AG09309 (cell line): ENCODE measurements around the gene CCDC160.

ENCODE experiments used
- DNase-seq: peaks from one replicate; pipeline ENCODE4 v3.0.0-alpha.2; 2010; ENCODE audit warnings: low read depth
- H3K4me3 ChIP-seq: 2 replicates; pipeline ENCODE4 v1.5.1; 2011; ENCODE audit warnings: mild to moderate bottlenecking, low read depth, low read length, moderate library complexity; ENCODE audit not compliant: control insufficient read depth
- TF ChIP-seq, protein P1 (sequence below): IDR thresholded peaks from 2 replicates; pipeline ENCODE4 v1.5.1; 2011; ENCODE audit warnings: mild to moderate bottlenecking, low read depth, low read length, inconsistent platforms; ENCODE audit not compliant: insufficient read depth, control insufficient read depth; ENCODE audit errors: missing control alignments

CCDC160 gene

DNA sequence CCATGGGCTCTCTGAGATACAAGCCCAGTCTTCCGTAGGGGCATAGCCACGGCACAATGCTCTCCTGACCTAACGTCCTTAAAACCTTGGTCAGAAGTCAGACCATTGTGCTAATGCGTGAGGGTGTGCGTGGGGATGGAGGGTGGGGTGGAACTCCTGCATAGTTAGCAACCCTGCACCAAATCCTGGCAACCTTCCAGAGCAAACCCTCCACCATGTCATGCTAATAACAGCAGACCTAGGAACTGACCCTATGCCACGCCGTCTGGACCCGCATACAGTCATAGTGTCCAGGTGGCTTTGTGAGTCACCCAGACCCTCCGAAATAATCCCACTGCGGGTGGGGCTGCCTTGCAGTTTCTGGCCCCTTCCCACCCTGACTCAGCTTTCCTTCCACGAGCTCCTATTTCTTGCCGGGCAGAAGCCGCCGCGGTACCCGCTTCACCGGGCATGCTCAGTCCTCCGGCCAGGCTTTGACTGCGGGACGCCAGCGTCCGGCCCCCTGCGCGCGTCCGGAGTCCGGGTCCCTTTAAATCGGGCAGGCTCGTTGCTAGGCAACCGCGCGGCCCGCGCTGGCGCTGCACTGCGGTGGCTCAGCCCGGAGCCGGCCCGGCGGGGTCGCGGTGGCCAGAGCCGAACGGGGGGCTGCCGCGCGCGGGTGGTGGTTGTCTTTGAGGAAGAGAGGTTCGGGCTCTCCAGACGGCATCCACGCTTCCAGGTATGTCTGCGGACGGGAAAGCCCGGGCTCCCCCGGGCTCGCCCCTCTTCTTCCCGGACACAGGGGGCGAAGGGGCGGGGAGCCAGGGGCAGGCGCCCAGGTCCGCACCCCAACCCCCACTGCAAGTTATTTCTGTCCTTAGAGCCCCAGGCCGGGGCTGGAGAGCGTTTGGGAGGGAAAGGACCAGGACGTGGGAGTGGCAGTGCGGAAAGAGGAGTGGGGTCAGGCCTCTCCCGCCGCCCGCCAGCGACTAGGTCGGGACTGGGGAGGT, at the start of gene CCDC160:
TSS of gene CCDC160 (plus strand) at position 557 of the 989 bp plus-strand sequence. CDS start 7,619 bp downstream, outside the sequence.
- no peak for DNase-seq
- peak within 1 kb of the TSS; percentile 23 for H3K4me3 ChIP-seq
- TF ChIP-seq, protein P1, sequence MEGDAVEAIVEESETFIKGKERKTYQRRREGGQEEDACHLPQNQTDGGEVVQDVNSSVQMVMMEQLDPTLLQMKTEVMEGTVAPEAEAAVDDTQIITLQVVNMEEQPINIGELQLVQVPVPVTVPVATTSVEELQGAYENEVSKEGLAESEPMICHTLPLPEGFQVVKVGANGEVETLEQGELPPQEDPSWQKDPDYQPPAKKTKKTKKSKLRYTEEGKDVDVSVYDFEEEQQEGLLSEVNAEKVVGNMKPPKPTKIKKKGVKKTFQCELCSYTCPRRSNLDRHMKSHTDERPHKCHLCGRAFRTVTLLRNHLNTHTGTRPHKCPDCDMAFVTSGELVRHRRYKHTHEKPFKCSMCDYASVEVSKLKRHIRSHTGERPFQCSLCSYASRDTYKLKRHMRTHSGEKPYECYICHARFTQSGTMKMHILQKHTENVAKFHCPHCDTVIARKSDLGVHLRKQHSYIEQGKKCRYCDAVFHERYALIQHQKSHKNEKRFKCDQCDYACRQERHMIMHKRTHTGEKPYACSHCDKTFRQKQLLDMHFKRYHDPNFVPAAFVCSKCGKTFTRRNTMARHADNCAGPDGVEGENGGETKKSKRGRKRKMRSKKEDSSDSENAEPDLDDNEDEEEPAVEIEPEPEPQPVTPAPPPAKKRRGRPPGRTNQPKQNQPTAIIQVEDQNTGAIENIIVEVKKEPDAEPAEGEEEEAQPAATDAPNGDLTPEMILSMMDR, result no peak

DNA sequence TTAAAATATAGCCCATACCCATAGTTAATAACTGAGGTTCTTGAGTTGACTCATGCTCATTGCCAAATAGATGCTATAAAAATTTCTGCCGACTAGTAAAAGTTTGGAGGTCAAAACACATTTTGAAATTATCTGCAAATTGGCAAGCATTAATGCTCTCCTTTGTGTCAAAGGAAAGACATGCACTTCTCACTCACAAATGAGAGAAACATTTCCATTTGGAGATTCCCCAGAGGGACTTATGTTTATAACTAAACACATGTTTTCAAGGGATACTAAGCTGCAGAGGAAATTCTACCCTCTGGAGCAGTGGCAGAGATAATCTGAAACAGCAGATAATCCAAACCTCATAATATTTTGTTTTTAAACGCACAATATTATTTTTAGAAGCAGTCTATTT, 45.7 kb upstream of the CCDC160 start:
- TF ChIP-seq, protein P1, result no peak
- DNase-seq, result no peak
- H3K4me3 ChIP-seq, result no peak overlapping the region

DNA sequence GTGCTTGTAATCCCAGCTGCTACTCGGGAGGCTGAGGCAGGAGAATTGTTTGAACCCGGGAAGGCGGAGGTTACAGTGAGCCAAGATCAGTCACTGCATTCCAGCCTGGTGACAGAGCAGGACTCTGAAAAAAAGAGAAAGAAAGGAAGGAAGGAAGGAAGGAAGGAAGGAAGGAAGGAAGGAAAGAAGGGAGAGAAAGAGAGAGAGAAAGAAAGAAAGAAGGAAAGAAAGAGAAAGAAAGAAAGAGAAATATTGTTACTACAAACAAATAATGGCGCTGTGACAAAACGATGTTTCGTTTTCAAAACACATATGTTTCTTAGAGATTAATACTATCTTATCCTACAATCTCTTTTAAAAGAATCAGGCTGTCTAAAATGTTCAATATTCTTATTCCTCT, 42.1 kb upstream of the CCDC160 start:
- TF ChIP-seq, protein P1, result no peak
- no peak overlapping the region for H3K4me3 ChIP-seq
- DNase-seq, result no peak

DNA sequence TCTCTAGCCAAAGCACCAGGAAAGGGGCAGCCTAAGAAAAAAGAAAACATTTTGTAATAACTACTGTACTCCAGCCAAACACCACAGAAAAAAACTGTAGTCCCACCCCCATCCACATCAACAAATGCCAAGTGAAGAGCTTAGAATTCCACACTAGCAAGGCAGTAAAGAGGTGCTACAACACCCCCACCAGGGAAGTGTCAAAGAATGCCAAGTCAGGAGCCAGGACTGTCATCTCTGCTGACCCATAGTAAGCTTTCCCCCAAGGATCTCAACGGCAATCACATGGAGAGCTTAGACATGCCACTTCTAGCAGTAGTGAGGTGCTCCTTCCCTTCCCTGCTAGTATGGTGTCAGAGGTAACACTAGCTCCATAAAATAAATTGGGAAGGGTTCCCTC, 34.4 kb upstream of the CCDC160 start:
- DNase-seq, result no peak
- H3K4me3 ChIP-seq, result no peak overlapping the region
- TF ChIP-seq, protein P1, result no peak

DNA sequence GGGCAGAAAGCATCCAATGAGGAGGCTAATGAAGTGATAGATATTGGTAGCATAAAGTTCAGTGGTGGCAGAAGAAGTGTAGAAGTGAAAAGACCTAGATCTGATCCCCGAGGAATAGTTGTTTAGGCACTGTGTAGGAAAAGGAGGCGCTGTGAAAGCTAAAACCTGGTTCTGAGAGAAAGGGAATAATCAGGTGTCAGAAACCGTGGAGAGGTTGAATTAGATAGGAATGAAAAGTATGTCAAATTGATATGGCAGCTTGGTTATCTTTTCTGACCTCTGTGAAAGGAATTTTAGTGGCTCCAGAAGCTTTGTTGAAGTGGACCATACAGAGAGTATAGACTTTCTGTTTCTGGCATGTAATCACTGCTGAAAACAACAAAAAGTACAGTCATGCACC, 30.8 kb upstream of the CCDC160 start:
- TF ChIP-seq, protein P1, result no peak

DNA sequence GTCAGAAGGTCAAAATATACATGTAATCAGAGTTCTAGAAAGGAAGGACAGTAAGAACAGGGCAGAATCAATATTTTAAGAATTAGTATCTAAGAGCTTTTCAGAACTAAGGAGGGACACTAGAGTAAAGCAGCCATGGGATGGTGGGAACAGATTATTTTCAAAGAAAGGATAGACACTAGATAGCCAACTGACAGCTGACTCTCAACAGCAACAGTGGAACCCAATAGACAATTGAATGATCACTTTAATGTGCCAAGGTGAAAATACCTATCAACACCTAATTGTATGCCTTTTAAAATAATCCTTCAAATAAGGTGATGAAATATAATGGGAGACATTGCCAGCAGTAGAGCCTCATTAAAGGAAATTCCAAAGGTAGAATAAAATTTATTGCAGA, 26.5 kb upstream of the CCDC160 start:
- no peak for DNase-seq
- TF ChIP-seq, protein P1, result no peak
- H3K4me3 ChIP-seq, result no peak overlapping the region

More for the DNA sequence above, 30.8 kb upstream of the CCDC160 start:
- no peak overlapping the region for H3K4me3 ChIP-seq
- no peak for DNase-seq
